Hypothalamus (tissue), 51 donors: ENCODE results near the gene PCGF1.
A peak's percentile ranks its signal among the peaks of the same experiment; 100 is the strongest.
"Not testable (repeated sequence)": the region's sequence is repeated elsewhere in the genome, so short reads cannot be mapped to it uniquely, and the experiment has no call there.

Experiments
- DNase-seq, 51 donors: peaks; one replicate each; lab custom pipeline; 2025; lab: John Stamatoyannopoulos, UW

The PCGF1 gene

DNA sequence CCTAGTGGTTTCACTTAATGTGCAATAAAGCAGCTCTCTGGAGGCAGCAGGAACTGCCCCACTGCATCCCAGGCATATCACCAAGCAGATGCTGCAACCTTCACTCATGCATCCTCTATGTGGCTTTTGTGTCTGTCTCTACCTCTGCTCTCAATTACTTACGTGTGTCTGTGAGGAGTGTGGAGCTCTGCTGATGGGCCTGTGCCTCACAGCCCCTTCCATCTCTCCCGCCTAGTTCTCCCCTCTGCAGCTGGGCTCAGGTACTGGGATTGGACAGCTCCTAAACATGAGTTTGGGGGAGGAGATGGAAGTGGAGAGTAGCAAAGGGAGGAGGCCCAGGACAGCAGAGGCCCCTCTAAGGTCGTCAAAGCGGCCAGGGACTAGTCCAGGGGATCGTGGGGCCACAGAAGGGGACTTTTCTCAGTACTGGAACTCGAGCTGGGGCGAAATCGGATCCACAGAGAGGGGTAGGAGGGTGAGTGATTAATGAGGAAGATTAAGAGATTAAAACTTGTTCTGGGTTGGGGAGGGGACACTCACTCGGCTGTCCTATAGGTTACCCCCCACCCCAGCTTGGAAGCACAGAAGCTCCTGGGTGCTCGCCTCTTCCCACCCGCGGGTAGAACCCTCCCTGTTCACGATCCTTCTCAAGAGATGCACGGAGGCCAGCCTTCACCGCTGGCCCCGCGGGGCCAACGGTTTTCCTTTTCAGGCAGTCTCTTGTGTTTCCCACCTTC is 6.0 kb downstream of the PCGF1 start:
- DNase-seq = no peak

DNA sequence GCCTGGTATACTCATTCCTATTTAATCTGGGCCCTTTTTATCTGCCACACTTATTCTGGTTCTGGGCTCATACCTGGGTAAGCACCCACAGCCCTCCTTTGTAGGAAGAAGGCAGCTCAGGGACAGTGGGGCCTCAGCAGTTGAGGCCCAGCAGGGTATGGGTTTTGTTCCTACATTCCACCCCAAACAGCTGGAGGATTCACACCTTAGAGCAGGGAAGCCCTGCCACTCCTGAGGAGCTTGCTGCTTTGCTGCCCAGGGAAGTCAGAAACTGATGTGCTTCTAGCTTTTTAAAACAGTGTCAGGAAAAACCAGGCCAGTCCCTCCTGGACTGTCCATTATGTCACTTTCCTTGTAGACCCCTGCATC is 6.9 kb downstream of the PCGF1 start:
- DNase-seq = no peak

DNA sequence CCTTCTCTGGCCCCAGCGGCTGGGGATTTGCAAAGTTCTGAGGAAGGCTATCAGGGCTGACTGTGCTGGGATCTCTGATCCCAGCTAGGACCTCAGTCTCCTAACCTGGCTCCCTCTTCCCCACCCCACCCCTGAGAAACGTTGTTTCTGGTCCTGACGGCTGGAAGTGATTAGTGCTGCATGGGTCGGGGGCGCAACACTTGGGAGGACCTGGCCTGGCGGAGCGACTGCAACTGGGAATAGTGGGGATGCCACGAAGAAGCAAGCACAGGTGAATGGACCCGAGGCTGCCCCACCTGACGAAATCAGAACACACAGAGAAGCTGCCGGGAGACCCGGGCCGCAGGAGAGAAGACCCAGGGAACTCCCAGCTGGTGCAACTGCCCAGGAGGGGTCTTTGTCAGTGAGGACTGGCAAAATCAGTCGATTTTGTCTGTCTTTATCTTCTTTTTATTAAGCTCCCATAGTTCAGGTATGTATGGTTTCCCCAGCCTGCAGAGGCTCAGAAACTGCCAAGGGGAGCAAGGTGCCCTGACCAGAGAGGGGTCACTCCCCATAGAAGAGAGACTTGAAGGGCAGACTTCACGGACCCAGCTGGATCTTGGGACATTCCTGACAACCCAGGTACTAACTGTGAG is 7.4 kb downstream of the PCGF1 start:
- DNase-seq = no peak

DNA sequence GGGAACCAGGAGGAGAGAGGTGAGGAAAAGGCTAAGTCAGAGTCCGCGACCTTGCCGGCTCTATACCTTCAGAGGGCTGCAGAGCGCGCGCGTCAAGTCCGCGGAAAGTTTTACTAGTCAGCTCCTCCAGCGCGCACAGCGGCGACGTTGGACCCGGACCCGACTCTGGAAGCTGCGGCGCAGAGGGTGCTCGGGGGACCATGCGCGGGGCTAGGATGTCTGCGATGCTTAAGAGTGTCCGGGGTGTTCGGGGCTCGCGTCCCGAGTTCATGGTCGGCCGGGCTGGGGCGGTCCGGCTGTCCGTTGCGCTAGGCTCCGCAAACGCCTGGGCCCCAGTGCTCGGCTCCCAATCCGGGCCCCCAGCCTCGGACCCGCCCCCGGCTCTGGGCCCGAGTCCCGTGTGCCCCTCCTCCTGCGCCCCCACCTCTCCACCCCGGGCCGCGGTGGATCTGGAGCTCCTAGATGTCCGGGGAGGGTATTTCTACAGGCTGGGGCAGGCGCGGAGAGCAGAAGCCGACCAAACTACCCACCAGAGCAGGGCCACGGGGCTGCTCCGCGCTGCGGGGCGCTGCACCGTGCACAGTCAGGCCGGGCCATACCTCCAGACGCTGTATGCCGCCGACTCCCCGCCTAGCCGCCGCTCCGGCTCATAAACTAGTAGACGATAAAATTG is 8.1 kb downstream of the PCGF1 start, which contains the start of gene LBX2:
LBX2 (minus strand) TSS at position 337 of the 673 bp plus-strand sequence; CDS start at position 271, 66 bp downstream.
- no peak for DNase-seq

DNA sequence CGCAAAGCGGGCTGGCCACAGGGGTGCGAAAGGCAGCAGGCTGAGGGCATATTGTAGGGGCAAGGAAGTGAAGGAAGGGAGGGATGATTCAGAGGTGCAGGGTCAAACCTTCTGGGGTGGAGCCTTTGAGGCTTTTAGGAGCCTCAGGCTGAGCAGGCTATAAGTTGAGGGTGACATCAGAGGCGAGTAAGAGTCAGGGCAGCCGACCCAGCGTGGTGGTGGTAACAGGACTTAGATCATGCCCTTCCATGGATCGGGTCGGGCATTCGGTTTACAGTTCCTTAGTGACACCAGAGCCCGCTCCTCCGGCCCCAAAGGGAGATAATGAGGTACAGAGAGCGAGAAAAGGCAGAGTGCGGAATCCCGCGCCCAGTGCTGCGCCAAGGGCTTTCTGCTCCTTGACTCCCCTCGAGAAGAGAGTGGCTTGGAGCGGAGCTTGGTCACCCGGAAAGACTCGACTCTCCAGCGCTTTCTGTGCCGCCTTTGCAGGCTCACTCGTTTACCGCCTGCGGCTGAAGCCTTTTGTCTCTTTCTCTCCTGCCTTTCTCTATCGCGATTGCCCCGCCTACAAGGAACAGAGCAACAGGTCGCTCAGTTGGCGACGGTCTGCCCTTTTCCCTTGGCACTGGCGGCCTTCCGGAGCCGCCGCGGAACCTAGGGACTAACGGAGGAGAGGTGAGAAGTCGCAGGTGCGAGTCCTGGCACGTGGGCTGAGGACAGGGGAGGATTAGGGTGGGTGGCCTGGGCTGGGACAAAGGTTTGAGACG is 8.8 kb downstream of the PCGF1 start:
- DNase-seq = no peak

DNA sequence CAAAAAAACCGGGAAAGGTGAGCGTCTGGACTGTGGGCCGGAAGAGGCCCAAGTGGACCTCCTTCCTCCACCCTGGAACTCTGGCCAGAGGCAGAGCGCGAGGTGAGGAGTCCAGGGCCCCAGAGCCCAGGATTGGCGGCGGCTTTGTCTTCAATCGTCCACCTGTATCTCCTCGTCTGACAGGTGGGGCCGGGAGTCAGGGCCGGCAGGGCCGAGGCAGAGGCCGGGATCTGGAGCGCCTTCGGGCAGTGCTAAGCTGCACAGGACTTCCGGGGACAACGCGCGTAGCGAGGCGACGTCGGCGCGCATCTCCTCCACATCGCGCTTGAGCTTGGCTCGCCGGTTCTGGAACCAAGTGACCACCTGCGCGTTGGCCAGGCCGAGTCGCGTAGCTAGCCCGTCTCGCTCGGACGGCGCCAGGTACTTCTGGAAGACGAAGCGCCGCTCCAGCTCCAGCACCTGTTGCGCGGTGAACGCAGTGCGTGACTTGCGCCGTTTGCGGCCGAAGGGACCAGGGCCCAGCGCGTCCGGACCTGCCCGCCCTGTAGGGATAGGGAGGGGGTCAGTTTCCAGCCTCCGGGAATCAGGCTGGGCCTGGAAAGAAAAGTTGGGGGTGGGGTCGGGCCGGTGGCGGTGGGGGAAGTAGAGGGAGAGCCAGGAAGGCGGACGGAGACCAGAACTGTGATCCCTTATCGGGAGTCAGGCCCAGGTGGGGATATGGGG is 9.6 kb downstream of the PCGF1 start:
- DNase-seq = no peak

DNA sequence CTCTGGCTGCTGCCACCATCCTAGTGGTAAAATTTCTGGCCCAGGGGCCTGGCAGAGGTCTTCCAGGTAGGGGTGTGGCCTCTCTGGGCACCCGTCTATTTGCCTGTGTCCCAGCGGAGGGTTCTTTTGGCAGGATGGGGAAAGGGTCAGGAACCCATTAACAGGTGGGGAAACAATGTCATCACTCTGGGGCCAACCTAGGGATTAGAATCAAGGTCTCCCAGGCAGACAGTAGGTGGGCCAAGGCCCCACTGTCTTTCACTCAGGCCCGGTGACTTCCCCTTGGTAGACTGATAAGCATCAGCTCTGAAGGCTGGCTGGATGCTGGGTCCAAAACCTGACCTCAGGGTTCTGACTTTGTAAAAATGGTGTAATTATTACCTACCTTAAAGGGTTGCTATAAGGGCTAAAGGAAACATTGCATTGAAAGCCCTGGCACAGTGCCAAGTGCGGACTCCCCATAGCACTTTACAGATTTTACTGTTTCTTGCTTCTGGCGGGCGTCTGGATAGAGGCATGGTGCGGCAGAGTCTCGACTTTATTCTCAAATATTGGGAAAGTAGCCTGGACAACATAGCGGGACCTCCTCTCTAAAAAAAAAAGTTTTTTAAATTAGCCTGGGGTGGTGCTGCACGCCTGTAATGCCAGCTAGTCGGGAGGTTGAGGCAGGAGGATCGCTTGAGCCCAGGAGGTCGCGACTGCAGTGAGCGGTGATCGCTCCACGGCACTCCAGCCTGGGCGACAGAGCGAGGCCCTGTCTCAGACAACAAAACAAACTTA is 10.3 kb downstream of the PCGF1 start:
- no peak for DNase-seq

DNA sequence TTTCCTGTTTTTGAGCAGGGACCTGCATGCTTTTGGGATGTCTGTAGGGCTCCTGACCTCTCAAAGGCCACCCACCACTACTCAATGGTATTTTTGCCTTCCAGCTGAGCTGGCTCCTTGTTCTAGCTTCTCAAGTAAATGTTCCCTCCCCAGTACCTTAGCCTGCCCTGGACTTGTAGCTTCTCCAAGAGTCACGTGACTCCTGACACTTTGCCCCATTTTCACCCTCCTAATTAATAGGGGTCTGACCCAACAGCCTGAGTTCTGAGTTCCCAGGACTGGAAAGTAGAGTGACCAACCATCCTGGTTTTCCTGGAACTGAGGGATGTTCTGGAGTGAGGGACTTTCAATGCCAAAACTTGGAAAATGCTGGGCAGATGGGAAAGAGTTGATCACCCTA is 12.1 kb downstream of the PCGF1 start:
- DNase-seq = no peak

DNA sequence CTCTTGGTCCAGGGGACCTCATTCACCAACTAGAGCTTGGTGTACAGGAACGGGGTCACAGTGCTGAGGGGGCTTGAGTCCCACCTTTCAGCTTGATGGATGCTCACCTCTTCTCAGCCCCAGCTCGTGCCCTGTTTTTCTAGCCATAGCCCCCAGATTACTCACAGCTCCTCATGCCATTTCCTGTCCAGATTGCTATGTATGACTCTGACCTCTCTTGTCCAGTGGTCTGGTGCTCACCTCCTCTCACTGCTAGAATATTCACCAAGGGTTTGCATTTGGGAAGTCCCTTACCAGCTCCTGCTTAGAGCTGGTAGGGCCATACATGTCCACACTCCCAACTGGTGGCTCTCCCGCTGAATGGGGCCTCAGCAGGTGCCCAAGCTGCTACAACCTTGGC is 13.9 kb downstream of the PCGF1 start:
- no peak for DNase-seq

DNA sequence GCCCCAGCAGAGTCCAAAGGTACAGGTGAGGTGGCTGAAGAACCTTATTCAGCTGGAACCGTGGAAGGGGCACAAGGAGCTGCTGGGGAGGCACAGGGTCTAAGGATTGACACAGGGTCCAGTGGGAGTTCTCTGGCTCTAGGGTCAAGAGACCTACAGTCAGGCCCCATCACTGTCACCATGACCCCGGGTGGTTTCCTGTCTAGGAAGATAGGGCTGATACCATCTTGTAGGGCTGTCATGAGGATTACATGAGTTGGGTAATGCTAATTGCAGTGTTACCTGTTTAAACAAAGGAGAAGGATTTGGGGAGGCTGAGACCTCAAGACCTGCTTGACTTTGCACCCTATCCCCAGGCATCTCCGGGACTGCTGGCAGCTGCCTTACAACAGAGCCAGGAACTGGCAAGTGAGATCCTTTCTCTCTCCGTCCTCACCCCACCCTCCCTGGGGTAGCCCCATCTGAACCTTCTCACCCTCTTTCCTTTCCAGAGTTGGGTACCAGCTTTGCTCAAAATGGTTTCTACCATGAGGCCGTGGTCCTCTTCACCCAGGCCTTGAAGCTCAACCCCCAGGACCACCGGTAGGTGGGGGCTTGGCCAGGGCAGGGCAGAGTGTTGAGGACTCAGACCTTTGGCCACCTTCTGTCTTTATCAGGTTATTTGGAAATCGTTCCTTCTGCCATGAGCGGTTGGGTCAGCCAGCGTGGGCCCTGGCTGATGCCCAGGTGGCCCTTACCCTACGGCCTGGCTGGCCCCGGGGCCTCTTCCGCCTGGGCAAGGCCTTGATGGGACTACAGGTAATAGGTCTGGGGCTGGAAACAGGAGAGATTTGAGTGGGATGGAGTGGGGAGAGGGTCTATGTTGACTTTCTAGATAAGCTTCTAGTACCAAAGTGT is 15.6 kb downstream of the PCGF1 start:
- DNase-seq = no peak

DNA sequence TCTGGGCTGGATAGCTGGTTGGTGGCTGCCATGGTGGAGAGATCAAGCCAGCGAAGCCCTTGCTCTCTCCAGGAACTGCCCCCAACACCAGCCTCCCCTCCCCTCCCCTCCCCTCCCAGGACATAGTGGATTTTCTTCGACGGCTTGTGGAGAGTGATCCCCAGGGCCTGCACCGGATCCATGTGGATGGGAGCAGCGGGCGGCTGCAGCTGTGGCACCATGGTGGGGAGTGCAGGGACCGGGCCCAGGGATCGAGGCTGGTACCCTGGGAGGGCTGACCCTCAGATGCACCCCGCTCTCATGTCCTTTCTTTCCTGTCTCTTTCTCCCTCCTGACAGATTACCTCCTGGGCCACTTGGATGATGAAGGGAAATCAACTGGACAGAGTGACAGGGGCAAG is 17.6 kb downstream of the PCGF1 start:
- no peak for DNase-seq

DNA sequence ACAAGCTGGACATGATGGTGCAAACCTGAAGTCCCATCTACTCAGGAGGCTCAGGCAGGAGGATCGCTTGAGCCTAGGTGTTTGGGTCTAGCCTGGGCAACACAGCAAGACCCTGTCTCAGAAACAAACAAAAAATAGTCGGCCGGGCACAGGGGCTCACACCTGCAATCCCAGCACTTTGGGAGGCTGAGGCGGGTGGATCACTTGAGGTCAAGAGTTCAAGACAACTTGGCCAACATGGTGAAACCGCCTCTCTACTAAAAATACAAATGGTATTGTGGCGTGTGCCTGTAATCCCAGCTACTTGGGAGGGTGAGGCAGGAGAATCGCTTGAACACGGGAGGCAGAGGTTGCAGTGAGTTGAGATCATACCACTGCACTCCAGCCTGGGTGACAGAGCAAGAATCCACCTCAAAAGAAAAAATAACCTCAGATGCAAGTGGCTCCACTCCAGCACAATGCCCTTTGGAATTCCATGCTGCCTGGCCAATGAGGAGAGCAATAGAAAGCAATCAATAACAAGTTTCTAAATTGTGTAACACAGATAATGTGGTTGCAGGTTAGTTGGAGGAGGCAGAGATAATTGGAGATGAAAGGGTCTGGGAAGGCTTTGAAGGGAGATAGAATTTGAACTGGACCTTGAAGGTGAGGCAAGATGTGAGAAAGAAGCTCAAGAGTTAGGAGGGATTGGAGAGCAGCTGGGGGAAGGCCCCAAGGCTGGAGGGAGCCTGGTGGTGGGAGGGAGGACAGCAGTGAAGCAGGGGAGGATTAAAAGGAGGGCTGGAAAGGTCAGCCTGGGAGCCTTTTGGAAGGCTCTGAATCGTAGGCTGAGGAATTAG is 18.6 kb downstream of the PCGF1 start:
- DNase-seq = no peak

DNA sequence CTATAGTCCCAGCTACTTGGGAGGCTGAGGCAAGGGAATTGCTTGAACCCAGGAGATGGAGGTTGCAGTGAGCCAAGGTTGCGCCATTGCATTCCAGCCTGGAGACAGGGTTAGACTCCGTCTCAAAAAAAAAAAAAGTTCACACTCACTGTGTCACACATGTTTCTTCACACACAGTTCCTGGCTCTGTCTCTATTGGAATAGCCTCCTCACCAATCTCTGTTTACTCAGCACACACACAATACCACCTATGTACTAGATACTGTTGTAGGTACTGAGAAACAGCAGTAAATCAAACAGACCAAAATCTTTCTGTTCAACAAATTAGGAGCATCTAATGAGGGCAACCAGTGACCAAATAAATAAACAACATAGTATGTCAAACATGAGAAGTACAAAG is 21.4 kb downstream of the PCGF1 start:
- no peak for DNase-seq

DNA sequence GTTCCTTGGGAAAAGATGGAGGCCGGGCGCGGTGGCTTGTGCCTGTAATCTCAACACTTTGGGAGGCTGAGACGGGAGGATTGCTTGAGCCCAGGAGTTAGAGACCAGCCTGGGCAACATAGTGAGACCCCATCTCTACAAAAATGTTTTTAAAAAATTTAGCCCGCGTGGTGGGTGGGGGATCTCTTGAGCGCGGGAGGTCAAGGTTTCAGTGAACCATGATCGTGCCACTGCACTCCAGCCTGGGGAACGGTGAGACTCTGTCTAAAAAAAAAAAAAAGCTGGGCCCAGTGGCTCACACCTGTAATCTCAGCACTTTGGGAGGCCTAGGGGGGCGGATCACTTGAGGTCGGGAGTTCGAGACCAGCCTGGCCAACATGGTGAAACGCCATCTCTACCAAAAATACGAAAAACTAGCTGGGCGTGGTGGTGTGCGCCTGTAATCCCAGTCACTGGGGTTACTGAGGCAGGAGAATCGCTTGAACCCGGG is 23.8 kb downstream of the PCGF1 start:
- not testable (repeated sequence) for DNase-seq

DNA sequence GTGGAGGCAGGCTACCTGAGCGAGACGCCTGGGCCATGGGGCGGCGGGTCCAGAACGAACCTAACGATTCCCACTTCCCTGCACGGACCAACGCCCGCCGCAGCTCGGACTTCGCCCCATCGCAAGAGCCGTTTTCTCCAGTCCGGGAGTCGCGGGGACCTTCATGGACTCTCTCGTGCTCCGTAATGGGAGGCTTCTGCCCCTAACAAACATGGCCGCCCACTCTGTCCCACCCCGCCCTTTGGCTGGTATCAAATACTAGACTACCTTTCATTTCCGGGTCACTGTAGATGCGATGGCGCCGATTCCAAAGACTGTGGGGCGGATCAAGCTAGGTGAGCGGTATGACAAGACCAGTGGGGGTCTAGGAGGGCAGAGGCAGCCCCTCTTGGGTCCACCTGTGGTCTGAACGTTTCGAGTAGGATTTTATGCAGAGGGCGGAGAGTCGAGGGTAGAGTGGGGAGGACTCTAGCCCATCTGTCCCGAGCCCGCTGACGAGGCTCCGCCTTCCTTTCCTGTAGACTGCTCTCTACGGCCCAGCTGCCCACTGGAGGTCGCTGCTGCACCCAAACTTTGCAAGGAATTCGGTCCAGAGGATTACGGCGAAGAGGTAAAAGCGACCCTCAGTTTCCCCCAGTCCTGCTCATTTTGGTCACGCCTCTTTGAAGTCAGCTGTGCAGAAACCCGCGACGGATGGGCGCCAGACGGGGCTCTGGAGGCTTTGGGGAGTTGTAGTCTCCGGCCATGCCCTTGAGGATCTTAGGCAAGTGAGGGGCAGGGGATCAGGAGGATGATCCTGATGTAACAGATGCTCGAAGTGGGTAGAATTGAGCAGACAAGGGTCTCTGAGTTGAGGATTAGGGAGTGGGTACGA is 24.5 kb downstream of the PCGF1 start, which contains the start of the genes CCDC142 and TTC31:
CCDC142 (minus strand) TSS at position 198 of the 874 bp plus-strand sequence; CDS start at position 37, 161 bp downstream.
TTC31 (plus strand) TSS at position 281 of the 874 bp plus-strand sequence; CDS start at position 296, 15 bp downstream.
- DNase-seq = peak; percentile 77 to 99 (median 93)
